ENCODE results near the gene FERMT2. TPM values are rescaled to one million over a fixed set of nuclear protein-coding genes. Genes with fewer than 3 reads are reported as not detected.
A peak's percentile ranks its signal among the peaks of the same experiment; 100 is the strongest.
"Not testable (repeated sequence)": the region's sequence is repeated elsewhere in the genome, so short reads cannot be mapped to it uniquely, and the experiment has no call there.

Gene FERMT2
- polyA plus RNA-seq, 4 donors, result 0.89 to 18.9 (median 11.5) TPM

GRCh38 chr14:52876311-52876710, 74.5 kb downstream of the FERMT2 start:
- Histone ChIP-seq H3K36me3 (ENCODE audit: control insufficient read depth in 3 of 3, insufficient read depth in 2 of 3, low read depth in 1 of 3, low read length in 3 of 3) (peaks cover 0 to 14% (median 0%) of the 10 kb centered on the region in 3 donors), H3K9me3 (ENCODE audit: control insufficient read depth in 2 of 2, insufficient read depth in 1 of 2, low read depth in 1 of 2, low read length in 1 of 2) (no peaks in the 10 kb centered on the region), H3K27me3 (ENCODE audit: control insufficient read depth in 3 of 3, insufficient read depth in 3 of 3, low read length in 3 of 3) (no peaks in the 10 kb centered on the region), H3K4me1 (ENCODE audit: control insufficient read depth in 3 of 3, insufficient read depth in 2 of 3, low read depth in 1 of 3, low read length in 2 of 3) (no peaks in the 10 kb centered on the region), H3K4me3 (ENCODE audit: low read depth in 1 of 3, low read length in 3 of 3) (no peak overlapping the region), H3K27ac (ENCODE audit: low read depth in 1 of 3, low read length in 2 of 3) (no peak overlapping the region)
- FAIRE-seq (no peak), DNase-seq (no peak)
- WGBS, 3 donors, result 88 to 96% (median 93%) methylated on average over 1 of the region's 1 CpG

GRCh38 chr14:52875707-52876106, 75.1 kb downstream of the FERMT2 start:
- Histone ChIP-seq H3K27ac (ENCODE audit: low read depth in 1 of 3, low read length in 2 of 3) (no peak overlapping the region), H3K27me3 (ENCODE audit: control insufficient read depth in 3 of 3, insufficient read depth in 3 of 3, low read length in 3 of 3) (no peaks in the 10 kb centered on the region), H3K9me3 (ENCODE audit: control insufficient read depth in 2 of 2, insufficient read depth in 1 of 2, low read depth in 1 of 2, low read length in 1 of 2) (no peaks in the 10 kb centered on the region), H3K4me3 (ENCODE audit: low read depth in 1 of 3, low read length in 3 of 3) (no peak overlapping the region), H3K36me3 (ENCODE audit: control insufficient read depth in 3 of 3, insufficient read depth in 2 of 3, low read depth in 1 of 3, low read length in 3 of 3) (peaks cover 0 to 17% (median 0%) of the 10 kb centered on the region in 3 donors), H3K4me1 (ENCODE audit: control insufficient read depth in 3 of 3, insufficient read depth in 2 of 3, low read depth in 1 of 3, low read length in 2 of 3) (no peaks in the 10 kb centered on the region)
- WGBS, 3 donors, result 89 to 91% (median 91%) methylated on average over 4 of the region's 4 CpGs
- no peak for FAIRE-seq
- DNase-seq, result no peak

- peaks cover 0 to 10% (median 0%) of the 10 kb centered on the region in 3 donors for H3K36me3 ChIP-seq (ENCODE audit: control insufficient read depth in 3 of 3, insufficient read depth in 2 of 3, low read depth in 1 of 3, low read length in 3 of 3)
- 83 to 100% (median 84%) methylated on average over 1 of the region's 1 CpG for WGBS, 3 donors
- FAIRE-seq, result no peak
Measured at GRCh38 chr14:52874389-52874788, 76.5 kb downstream of the FERMT2 start.

GRCh38 chr14:52873694-52874093, 77.2 kb downstream of the FERMT2 start:
- H3K9me3 ChIP-seq (ENCODE audit: control insufficient read depth in 2 of 2, insufficient read depth in 1 of 2, low read depth in 1 of 2, low read length in 1 of 2), result no peaks in the 10 kb centered on the region
- no peaks in the 10 kb centered on the region for H3K27me3 ChIP-seq (ENCODE audit: control insufficient read depth in 3 of 3, insufficient read depth in 3 of 3, low read length in 3 of 3)
- WGBS, 3 donors, result 73 to 76% (median 75%) methylated on average over 7 of the region's 7 CpGs
- H3K4me1 ChIP-seq (ENCODE audit: control insufficient read depth in 3 of 3, insufficient read depth in 2 of 3, low read depth in 1 of 3, low read length in 2 of 3), result no peaks in the 10 kb centered on the region
- no peak for FAIRE-seq
- no peak overlapping the region for H3K27ac ChIP-seq (ENCODE audit: low read depth in 1 of 3, low read length in 2 of 3)
- H3K36me3 ChIP-seq (ENCODE audit: control insufficient read depth in 3 of 3, insufficient read depth in 2 of 3, low read depth in 1 of 3, low read length in 3 of 3), result peaks cover 0 to 10% (median 0%) of the 10 kb centered on the region in 3 donors
- peak in 1 of 2 donors; percentile 24 for DNase-seq
- no peak overlapping the region for H3K4me3 ChIP-seq (ENCODE audit: low read depth in 1 of 3, low read length in 3 of 3)

More at GRCh38 chr14:52874389-52874788, 76.5 kb downstream of the FERMT2 start:
- no peaks in the 10 kb centered on the region for H3K9me3 ChIP-seq (ENCODE audit: control insufficient read depth in 2 of 2, insufficient read depth in 1 of 2, low read depth in 1 of 2, low read length in 1 of 2)
- no peak overlapping the region for H3K27ac ChIP-seq (ENCODE audit: low read depth in 1 of 3, low read length in 2 of 3)
- H3K4me3 ChIP-seq (ENCODE audit: low read depth in 1 of 3, low read length in 3 of 3), result no peak overlapping the region
- H3K4me1 ChIP-seq (ENCODE audit: control insufficient read depth in 3 of 3, insufficient read depth in 2 of 3, low read depth in 1 of 3, low read length in 2 of 3), result no peaks in the 10 kb centered on the region
- DNase-seq, result no peak
- H3K27me3 ChIP-seq (ENCODE audit: control insufficient read depth in 3 of 3, insufficient read depth in 3 of 3, low read length in 3 of 3), result no peaks in the 10 kb centered on the region

- DNase-seq (peak in 1 of 2 donors; percentile 14), FAIRE-seq (no peak)
- no peak overlapping the region for H3K27ac ChIP-seq (ENCODE audit: low read depth in 1 of 3, low read length in 2 of 3)
- peaks cover 0 to 12% (median 0%) of the 10 kb centered on the region in 3 donors for H3K36me3 ChIP-seq (ENCODE audit: control insufficient read depth in 3 of 3, insufficient read depth in 2 of 3, low read depth in 1 of 3, low read length in 3 of 3)
- no peaks in the 10 kb centered on the region for H3K9me3 ChIP-seq (ENCODE audit: control insufficient read depth in 2 of 2, insufficient read depth in 1 of 2, low read depth in 1 of 2, low read length in 1 of 2)
- H3K4me1 ChIP-seq (ENCODE audit: control insufficient read depth in 3 of 3, insufficient read depth in 2 of 3, low read depth in 1 of 3, low read length in 2 of 3), result no peaks in the 10 kb centered on the region
- no peak overlapping the region for H3K4me3 ChIP-seq (ENCODE audit: low read depth in 1 of 3, low read length in 3 of 3)
- no peaks in the 10 kb centered on the region for H3K27me3 ChIP-seq (ENCODE audit: control insufficient read depth in 3 of 3, insufficient read depth in 3 of 3, low read length in 3 of 3)
- 78 to 85% (median 84%) methylated on average over 4 of the region's 4 CpGs for WGBS, 3 donors
Measured at GRCh38 chr14:52873065-52873464, 77.8 kb downstream of the FERMT2 start.

- H3K9me3 ChIP-seq (ENCODE audit: control insufficient read depth in 2 of 2, insufficient read depth in 1 of 2, low read depth in 1 of 2, low read length in 1 of 2), result no peaks in the 10 kb centered on the region
- H3K4me1 ChIP-seq (ENCODE audit: control insufficient read depth in 3 of 3, insufficient read depth in 2 of 3, low read depth in 1 of 3, low read length in 2 of 3), result no peaks in the 10 kb centered on the region
- DNase-seq (no peak), FAIRE-seq (no peak)
- WGBS, 3 donors, result 77 to 86% (median 84%) methylated on average over 3 of the region's 3 CpGs
- H3K36me3 ChIP-seq (ENCODE audit: control insufficient read depth in 3 of 3, insufficient read depth in 2 of 3, low read depth in 1 of 3, low read length in 3 of 3), result peaks cover 0 to 12% (median 0%) of the 10 kb centered on the region in 3 donors
- H3K27me3 ChIP-seq (ENCODE audit: control insufficient read depth in 3 of 3, insufficient read depth in 3 of 3, low read length in 3 of 3), result no peaks in the 10 kb centered on the region
- no peak overlapping the region for H3K27ac ChIP-seq (ENCODE audit: low read depth in 1 of 3, low read length in 2 of 3)
- no peak overlapping the region for H3K4me3 ChIP-seq (ENCODE audit: low read depth in 1 of 3, low read length in 3 of 3)
Measured at GRCh38 chr14:52871606-52872005, 79.2 kb downstream of the FERMT2 start.

- FAIRE-seq (no peak), DNase-seq (no peak)
- Histone ChIP-seq H3K9me3 (ENCODE audit: control insufficient read depth in 2 of 2, insufficient read depth in 1 of 2, low read depth in 1 of 2, low read length in 1 of 2) (no peaks in the 10 kb centered on the region), H3K4me1 (ENCODE audit: control insufficient read depth in 3 of 3, insufficient read depth in 2 of 3, low read depth in 1 of 3, low read length in 2 of 3) (no peaks in the 10 kb centered on the region), H3K4me3 (ENCODE audit: low read depth in 1 of 3, low read length in 3 of 3) (no peak overlapping the region), H3K27ac (ENCODE audit: low read depth in 1 of 3, low read length in 2 of 3) (no peak overlapping the region), H3K36me3 (ENCODE audit: control insufficient read depth in 3 of 3, insufficient read depth in 2 of 3, low read depth in 1 of 3, low read length in 3 of 3) (peaks cover 0 to 12% (median 0%) of the 10 kb centered on the region in 3 donors), H3K27me3 (ENCODE audit: control insufficient read depth in 3 of 3, insufficient read depth in 3 of 3, low read length in 3 of 3) (no peaks in the 10 kb centered on the region)
- 92 to 96% (median 93%) methylated on average over 9 of the region's 9 CpGs for WGBS, 3 donors
Measured at GRCh38 chr14:52868911-52869618, 81.8 kb downstream of the FERMT2 start.

- not testable (repeated sequence) for H3K27me3 ChIP-seq (ENCODE audit: control insufficient read depth in 3 of 3, insufficient read depth in 3 of 3, low read length in 3 of 3); H3K4me1 ChIP-seq (ENCODE audit: control insufficient read depth in 3 of 3, insufficient read depth in 2 of 3, low read depth in 1 of 3, low read length in 2 of 3); FAIRE-seq; H3K4me3 ChIP-seq (ENCODE audit: low read depth in 1 of 3, low read length in 3 of 3); H3K9me3 ChIP-seq (ENCODE audit: control insufficient read depth in 2 of 2, insufficient read depth in 1 of 2, low read depth in 1 of 2, low read length in 1 of 2); H3K27ac ChIP-seq (ENCODE audit: low read depth in 1 of 3, low read length in 2 of 3); DNase-seq; H3K36me3 ChIP-seq (ENCODE audit: control insufficient read depth in 3 of 3, insufficient read depth in 2 of 3, low read depth in 1 of 3, low read length in 3 of 3)
- 95% methylated on average over 7 of the region's 7 CpGs for WGBS, 3 donors
Measured at GRCh38 chr14:52864893-52865292, 86.0 kb downstream of the FERMT2 start.

- Histone ChIP-seq H3K4me1 (ENCODE audit: control insufficient read depth in 3 of 3, insufficient read depth in 2 of 3, low read depth in 1 of 3, low read length in 2 of 3) (no peaks in the 10 kb centered on the region), H3K27ac (ENCODE audit: low read depth in 1 of 3, low read length in 2 of 3) (no peak overlapping the region), H3K27me3 (ENCODE audit: control insufficient read depth in 3 of 3, insufficient read depth in 3 of 3, low read length in 3 of 3) (no peaks in the 10 kb centered on the region), H3K4me3 (ENCODE audit: low read depth in 1 of 3, low read length in 3 of 3) (no peak overlapping the region), H3K9me3 (ENCODE audit: control insufficient read depth in 2 of 2, insufficient read depth in 1 of 2, low read depth in 1 of 2, low read length in 1 of 2) (no peaks in the 10 kb centered on the region), H3K36me3 (ENCODE audit: control insufficient read depth in 3 of 3, insufficient read depth in 2 of 3, low read depth in 1 of 3, low read length in 3 of 3) (peaks cover 0 to 4% (median 0%) of the 10 kb centered on the region in 3 donors)
- WGBS, 3 donors, result 62 to 94% (median 83%) methylated on average over 1 of the region's 1 CpG
- no peak for FAIRE-seq
- DNase-seq, result no peak
Measured at GRCh38 chr14:52863334-52863700, 87.5 kb downstream of the FERMT2 start.
